PFSK-1 (cell line): Measurements from ENCODE around the gene FABP3.

ENCODE experiments used
- FOXP2 ChIP-seq: optimal IDR thresholded peaks from 2 replicates; pipeline ENCODE3; 2011; ENCODE audit warnings: borderline replicate concordance, control low read depth, inconsistent platforms; ENCODE audit not compliant: insufficient read depth; ENCODE audit errors: extremely low read length, extremely low read depth
- POLR2AphosphoS5 ChIP-seq: IDR thresholded peaks from 2 replicates; pipeline ENCODE4 v1.6.1; 2012; ENCODE audit warnings: low read depth, mild to moderate bottlenecking, control low read depth, low read length, moderate library complexity
- REST ChIP-seq, 2 experiments: IDR thresholded peaks; 2 replicates each; pipeline versions ENCODE4 v1.6.1 to v1.8.0; 2011 to 2012; ENCODE audit warnings: low read depth in 2 of 2, low read length in 2 of 2, control low read depth in 1 of 2, inconsistent platforms in 1 of 2, mild to moderate bottlenecking in 1 of 2, moderate library complexity in 1 of 2; ENCODE audit not compliant: insufficient read depth in 1 of 2
- SIN3A ChIP-seq: IDR thresholded peaks from 2 replicates; pipeline ENCODE4 v1.6.1; 2012; ENCODE audit warnings: mild to moderate bottlenecking, low read length, moderate library complexity, borderline replicate concordance; ENCODE audit not compliant: insufficient read depth
- TAF1 ChIP-seq: IDR thresholded peaks from 2 replicates; pipeline ENCODE4 v1.6.1; 2012; ENCODE audit warnings: low read length, control low read depth, borderline replicate concordance; ENCODE audit not compliant: insufficient read depth

FABP3 gene

GRCh38 chr1:31393463-31393862 is 20.6 kb upstream of the FABP3 start:
- TF ChIP-seq REST (IDR thresholded peaks at IDR 0.05; ENCODE audit: insufficient read depth in 1 of 2, low read depth in 2 of 2, low read length in 2 of 2) (no peak), TAF1 (no peak), FOXP2 (no peak), POLR2AphosphoS5 (no peak)

GRCh38 chr1:31390071-31390470 is 17.2 kb upstream of the FABP3 start:
- TF ChIP-seq POLR2AphosphoS5: no peak
- TF ChIP-seq REST (IDR thresholded peaks at IDR 0.05; ENCODE audit: insufficient read depth in 1 of 2, low read depth in 2 of 2, low read length in 2 of 2): no peak
- no peak for TF ChIP-seq SIN3A
- no peak for TF ChIP-seq TAF1
- TF ChIP-seq FOXP2: no peak

GRCh38 chr1:31389616-31390015 is 16.7 kb upstream of the FABP3 start:
- no peak for TF ChIP-seq TAF1

- TF ChIP-seq FOXP2 (no peak), SIN3A (no peak), POLR2AphosphoS5 (no peak), REST (IDR thresholded peaks at IDR 0.05; ENCODE audit: insufficient read depth in 1 of 2, low read depth in 2 of 2, low read length in 2 of 2) (no peak), TAF1 (no peak)
These were observed 14.7 kb upstream of the FABP3 start for GRCh38 chr1:31387612-31388011.

GRCh38 chr1:31383967-31384366 is 11.1 kb upstream of the FABP3 start:
- TF ChIP-seq FOXP2 (no peak), POLR2AphosphoS5 (no peak), TAF1 (no peak), SIN3A (no peak), REST (IDR thresholded peaks at IDR 0.05; ENCODE audit: insufficient read depth in 1 of 2, low read depth in 2 of 2, low read length in 2 of 2) (no peak)
